SW480 (cell line): ENCODE measurements around the gene VAC14.
"Not testable (repeated sequence)": the region's sequence is repeated elsewhere in the genome, so short reads cannot be mapped to it uniquely, and the experiment has no call there.

ENCODE experiments used
- DNase-seq: peaks from one replicate; pipeline ENCODE4 v3.0.0-alpha.2; 2016; ENCODE audit warnings: low spot score

The VAC14 gene

GRCh38 chr16:70800781-70801480 lies at the start of gene VAC14:
TSS of gene VAC14 (minus strand) at chr16:70801158. CDS start at chr16:70800900, 258 bp downstream.
- peak; percentile 90 for DNase-seq

- not testable (repeated sequence) for DNase-seq
These were observed 22.6 kb upstream of the VAC14 start for GRCh38 chr16:70823498-70824118.

- DNase-seq: not testable (repeated sequence)
These were observed 21.8 kb upstream of the VAC14 start for GRCh38 chr16:70822734-70823133.

DNA sequence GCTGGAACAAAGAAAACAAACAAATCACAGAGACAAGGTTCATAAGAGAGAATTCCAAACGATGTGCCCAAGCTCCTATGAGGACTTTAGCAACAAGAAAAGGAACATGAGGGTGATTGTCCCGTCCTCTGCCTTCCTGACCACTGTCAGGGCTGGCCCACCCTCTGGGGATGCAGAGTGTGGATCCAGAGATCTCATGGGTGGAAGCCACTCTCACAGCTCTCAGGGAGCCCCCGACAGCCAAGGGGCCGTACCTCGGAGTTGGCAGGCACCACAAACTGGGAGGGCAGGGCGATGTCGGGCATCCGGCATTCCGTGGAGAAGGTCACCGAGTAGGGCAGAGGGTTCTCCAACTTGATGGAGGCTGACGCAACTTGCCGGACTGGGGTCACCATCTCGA lies 17.1 kb upstream of the VAC14 start:
- not testable (repeated sequence) for DNase-seq

DNA sequence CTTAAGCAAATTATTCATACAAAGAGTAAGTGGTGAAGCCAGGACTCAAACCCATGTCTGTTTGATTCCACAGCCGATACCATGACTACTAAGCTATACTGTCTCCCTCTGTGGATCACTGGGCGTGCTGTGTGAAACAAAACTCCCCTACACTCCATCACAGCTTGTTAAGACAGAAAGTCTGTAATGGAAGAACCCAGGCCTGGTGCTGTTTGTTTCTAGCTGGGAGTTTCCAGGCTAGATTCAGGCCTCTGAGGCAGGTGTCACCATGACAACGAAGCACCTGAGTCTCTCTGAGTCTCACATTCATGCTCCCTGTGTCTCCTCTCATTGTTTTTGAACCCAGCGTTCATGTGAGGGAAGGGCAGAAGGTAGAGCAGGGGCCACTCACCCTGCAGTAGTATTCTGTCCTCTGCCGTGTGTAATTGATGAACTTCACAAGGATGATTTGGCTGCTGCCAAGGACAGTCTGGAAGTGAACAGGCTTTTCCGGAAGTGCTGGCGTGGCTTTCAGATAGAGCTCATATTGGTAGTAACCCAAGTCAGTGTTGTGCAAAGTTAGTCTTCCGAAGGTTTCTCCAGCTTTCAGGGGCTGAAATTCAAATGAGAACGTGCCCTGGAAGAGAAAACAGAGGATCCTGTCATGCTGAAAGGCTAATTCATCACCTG lies 8.6 kb upstream of the VAC14 start:
- DNase-seq: no peak

GRCh38 chr16:70808371-70808770 lies 7.4 kb upstream of the VAC14 start:
- no peak for DNase-seq

DNA sequence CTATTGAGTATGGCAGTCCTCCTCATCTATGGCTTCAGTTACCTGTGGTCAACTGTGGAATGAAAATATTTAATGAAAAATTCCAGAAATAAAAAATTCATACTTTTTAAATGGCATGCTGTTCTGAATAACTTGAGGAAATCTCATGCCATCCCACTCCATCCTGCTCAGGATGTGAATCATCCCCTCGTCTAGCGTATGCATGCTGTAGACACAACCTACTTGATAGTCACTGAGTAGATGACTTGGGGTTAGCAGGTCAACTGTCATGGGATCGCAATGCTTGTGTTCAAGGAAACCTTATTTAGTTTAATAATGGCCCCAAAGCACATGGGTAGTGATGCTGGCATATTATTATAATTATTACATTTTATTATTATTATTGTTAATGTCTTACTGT lies 4.8 kb upstream of the VAC14 start:
- no peak for DNase-seq

- no peak for DNase-seq
These were observed 4.4 kb upstream of the VAC14 start for GRCh38 chr16:70805380-70805779.

DNA sequence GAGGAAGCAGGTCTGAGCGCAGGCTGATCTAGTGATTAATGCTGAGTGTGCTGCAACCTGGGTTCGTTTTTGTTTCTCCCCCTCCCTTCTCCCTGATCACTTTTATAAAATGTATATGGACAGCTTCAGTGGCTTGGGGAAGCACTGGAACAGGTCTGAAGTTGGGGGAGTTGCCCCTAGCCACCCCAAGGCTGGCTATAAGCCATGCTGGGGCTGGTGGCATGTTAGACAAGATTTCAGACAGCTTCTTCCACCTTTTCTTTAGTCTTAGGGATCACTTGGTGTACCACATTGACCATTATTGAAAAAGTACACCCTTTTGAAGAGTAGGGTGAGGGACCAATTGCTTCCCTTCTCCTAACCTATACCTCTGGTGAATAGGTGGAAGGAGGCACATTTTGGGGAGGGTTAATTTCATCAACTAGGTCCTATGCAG lies 3.8 kb upstream of the VAC14 start:
- no peak for DNase-seq

GRCh38 chr16:70804153-70804733 lies 3.3 kb upstream of the VAC14 start:
- DNase-seq: no peak

- no peak for DNase-seq
These were observed 2.4 kb upstream of the VAC14 start for GRCh38 chr16:70803319-70803718.

GRCh38 chr16:70801611-70802010 lies 653 bp upstream of the VAC14 start:
- no peak for DNase-seq

DNA sequence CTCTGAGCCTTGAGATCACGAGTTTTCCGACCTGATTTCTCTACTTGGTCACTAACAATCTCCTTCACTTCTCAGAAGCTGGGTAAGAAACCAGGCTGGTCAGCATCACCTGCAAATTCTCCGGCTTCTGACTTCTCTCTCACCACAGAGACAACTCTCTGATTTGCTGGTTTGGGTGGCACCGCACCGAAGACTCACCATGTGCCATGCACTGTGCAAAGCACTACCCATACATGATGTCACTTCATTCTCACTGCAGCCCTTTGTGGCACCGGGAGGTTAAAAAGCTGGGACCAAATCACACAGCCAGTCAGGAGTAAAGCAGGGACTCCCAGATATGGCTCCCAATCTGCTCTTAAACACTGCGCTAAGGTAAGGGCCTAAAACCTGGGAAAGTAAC lies 647 bp downstream of the VAC14 start:
- DNase-seq: no peak

DNA sequence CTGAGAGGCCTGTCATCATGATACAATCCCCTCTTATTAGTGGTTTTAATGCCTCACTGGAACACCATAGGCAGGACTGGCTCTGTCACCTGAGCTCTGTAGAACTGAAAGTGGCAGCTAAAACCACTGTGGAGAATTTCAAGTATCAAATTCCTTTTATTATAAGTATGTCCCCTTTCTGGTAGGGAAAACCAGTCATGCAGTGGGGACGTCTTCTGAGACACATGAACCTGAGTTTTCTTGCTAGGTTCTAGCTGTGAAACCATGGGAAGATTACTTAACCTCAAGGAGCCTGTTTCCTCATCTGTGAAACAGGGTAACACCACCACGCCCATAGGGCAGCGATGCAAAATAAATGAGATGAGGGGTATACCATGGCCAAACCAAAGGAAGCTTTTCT lies 4.7 kb downstream of the VAC14 start:
- DNase-seq: no peak

- DNase-seq: no peak
These were observed 5.6 kb downstream of the VAC14 start for GRCh38 chr16:70795296-70795912.

GRCh38 chr16:70793851-70794502 lies 7.0 kb downstream of the VAC14 start:
- DNase-seq: no peak

GRCh38 chr16:70790815-70791214 lies 10.1 kb downstream of the VAC14 start:
- DNase-seq: no peak

GRCh38 chr16:70789595-70790447 lies 11.1 kb downstream of the VAC14 start:
- DNase-seq: no peak

DNA sequence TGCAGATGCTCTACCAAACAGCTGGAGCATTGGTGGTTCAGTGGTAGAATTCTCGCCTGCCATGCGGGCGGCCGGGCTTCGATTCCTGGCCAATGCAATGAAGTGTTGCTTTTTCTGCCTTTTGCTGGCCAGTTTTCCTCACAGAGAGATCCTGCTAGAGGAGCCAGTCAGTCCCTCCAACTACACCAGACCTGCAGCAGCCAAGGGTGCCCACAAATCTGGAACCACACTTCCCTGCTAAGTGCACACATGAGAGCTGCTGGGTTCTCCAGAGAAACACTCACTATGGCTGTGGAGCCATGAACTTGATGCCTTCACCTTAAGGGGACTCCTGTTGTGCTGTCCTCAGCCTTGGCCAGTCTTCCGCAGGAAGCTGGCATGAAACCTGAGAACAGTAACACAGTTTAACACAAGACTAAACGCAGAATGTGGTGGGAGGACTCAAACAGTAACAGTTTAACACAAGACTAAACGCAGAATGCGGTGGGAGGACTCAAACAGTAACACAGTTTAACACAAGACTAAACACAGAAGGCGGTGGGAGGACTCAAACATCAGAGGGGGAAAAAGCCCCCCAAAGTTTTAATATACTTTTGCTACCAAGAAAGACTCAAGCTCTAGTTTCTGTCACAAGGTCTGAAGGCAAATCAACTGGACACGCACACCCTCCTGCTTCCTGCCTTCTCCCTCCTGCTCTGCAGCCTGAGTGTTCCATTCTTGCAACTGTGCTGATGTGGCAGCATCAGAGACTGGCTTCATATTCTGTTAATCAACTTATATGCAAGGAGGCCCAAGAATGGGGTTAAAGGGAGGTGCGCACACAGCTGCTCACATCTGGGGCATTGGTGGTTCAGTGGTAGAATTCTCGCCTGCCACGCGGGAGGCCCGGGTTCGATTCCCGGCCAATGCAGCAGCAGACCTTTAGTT lies 12.0 kb downstream of the VAC14 start:
- DNase-seq: no peak
